K562 (cell line): ENCODE results near the gene PRPF8. TPM values are rescaled to one million over a fixed set of nuclear protein-coding genes. Genes with fewer than 3 reads are reported as not detected.
A peak's percentile ranks its signal among the peaks of the same experiment; 100 is the strongest.

Experiments
- ATAC-seq: fragments of 200-7000 bp; cut with Tn5 transposase; 3 replicates; pipeline ENCODE4 v1.9.1; 2020; ENCODE audit warnings: moderate library complexity
- BruUV-seq: library from RNA; stranded (reverse); fragments of 400-500 nt; replicated peaks from 2 replicates; lab custom pipeline; 2021; lab: Mats Ljungman, UMichigan
- CTCF ChIA-PET: fragments of 300-600 bp; formaldehyde crosslinking; extraction: SDS; loops from one replicate; lab custom pipeline; 2021; ENCODE audit warnings: low intra/inter-chr PET ratio; lab: Yijun Ruan, JAX
- POLR2A ChIA-PET: fragments of 300-600, 350-650 bp; sonication (Branson Sonifier 250); formaldehyde crosslinking; extraction: SDS; loops from one replicate; lab custom pipeline; 2021; ENCODE audit warnings: antibody characterized with exemption, inconsistent platforms; lab: Yijun Ruan, JAX
- DNase-seq, 4 experiments: peaks; one replicate each; pipeline versions ENCODE4 v3.0.0 to v3.0.0-alpha.2; 2011 to 2018; ENCODE audit warnings: low spot score in 3 of 4, mixed read lengths in 3 of 4; ENCODE audit errors: extremely low read depth in 1 of 4
- FAIRE-seq: peaks from 2 replicates; lab custom pipeline; 2011; peaks lifted over from hg19 to GRCh38; lab: Jason Lieb, UNC
- H2AFZ ChIP-seq: 2 replicates; pipeline ENCODE4 v1.6.0; 2011; ENCODE audit warnings: low read depth, low read length, control low read depth, inconsistent platforms
- H3K27ac ChIP-seq: fragments of 200-600 bp; 3 replicates; pipeline ENCODE4 v1.8.0; 2011; ENCODE audit warnings: low read depth, mild to moderate bottlenecking, control low read depth, inconsistent platforms, low read length, moderate library complexity, mixed read lengths; ENCODE audit errors: extremely low read depth
- H3K27me3 ChIP-seq, 2 experiments: fragments of 300-600 bp in 1 of 2; 2 replicates in 1 of 2; 3 replicates in 1 of 2; pipeline versions ENCODE4 v1.6.0 to v1.8.0; 2011; ENCODE audit warnings: inconsistent platforms in 2 of 2, low read length in 2 of 2, mild to moderate bottlenecking in 1 of 2, mixed read lengths in 1 of 2, moderate library complexity in 1 of 2; ENCODE audit not compliant: control insufficient read depth in 2 of 2, insufficient read depth in 2 of 2
- H3K36me3 ChIP-seq: fragments of 300-600 bp; 3 replicates; pipeline ENCODE4 v1.8.0; 2011; ENCODE audit warnings: mild to moderate bottlenecking, low read length, inconsistent platforms; ENCODE audit not compliant: control insufficient read depth, insufficient read depth
- H3K4me1 ChIP-seq, 2 experiments: fragments of 200-600 bp in 1 of 2; replicated peaks in 1 of 2; 2 replicates in 1 of 2; 3 replicates in 1 of 2; pipeline versions ENCODE4 v1.5.1 to v1.8.0; 2011; ENCODE audit warnings: inconsistent platforms in 2 of 2, low read length in 2 of 2, mild to moderate bottlenecking in 1 of 2, mixed read lengths in 1 of 2, moderate library complexity in 1 of 2; ENCODE audit not compliant: control insufficient read depth in 2 of 2, insufficient read depth in 2 of 2
- H3K4me2 ChIP-seq: 2 replicates; pipeline ENCODE4 v1.6.1; 2011; ENCODE audit warnings: low read length, control low read depth, inconsistent platforms, mixed read lengths; ENCODE audit not compliant: insufficient read depth
- H3K4me3 ChIP-seq: fragments of 200-600 bp; sonication (generic), shearing (Covaris generic); 2 replicates; pipeline ENCODE4 v1.5.1; 2016; ENCODE audit warnings: control low read depth, inconsistent platforms
- H3K79me2 ChIP-seq: fragments of 200-600 bp; 3 replicates; pipeline ENCODE4 v1.8.0; 2011; ENCODE audit warnings: low read length, inconsistent platforms; ENCODE audit not compliant: control insufficient read depth, insufficient read depth
- H3K9ac ChIP-seq, 2 experiments: 2 replicates each; pipeline versions ENCODE4 v1.6.0 to v1.6.1; 2011; ENCODE audit warnings: low read depth in 2 of 2, low read length in 2 of 2, control low read depth in 1 of 2, inconsistent platforms in 1 of 2, mild to moderate bottlenecking in 1 of 2, mixed read lengths in 1 of 2; ENCODE audit not compliant: insufficient read depth in 1 of 2
- H3K9me1 ChIP-seq: one replicate; pipeline ENCODE4 v1.6.0; 2011; ENCODE audit warnings: inconsistent platforms, mild to moderate bottlenecking, low read length, moderate library complexity; ENCODE audit not compliant: control insufficient read depth, insufficient read depth
- H3K9me3 ChIP-seq: replicated peaks from 2 replicates; pipeline ENCODE4 v1.5.1; 2011; ENCODE audit warnings: low read depth, low read length, inconsistent platforms; ENCODE audit not compliant: control insufficient read depth, insufficient read depth
- H4K20me1 ChIP-seq: replicated peaks from 2 replicates; pipeline ENCODE4 v1.6.1; 2011; ENCODE audit warnings: low read length, inconsistent platforms, mixed read lengths; ENCODE audit not compliant: control insufficient read depth, insufficient read depth
- ATF6 ChIP-seq: sonication (generic); formaldehyde crosslinking; IDR thresholded peaks from 2 replicates; pipeline ENCODE4 v1.4.0; 2020; ENCODE audit warnings: mild to moderate bottlenecking, missing genetic modification reagents
- ATF7 ChIP-seq: fragments of 450-650 bp; IDR thresholded peaks from 2 replicates; pipeline ENCODE4 v1.7.1; 2014; ENCODE audit warnings: mild to moderate bottlenecking, moderate library complexity
- CBX1 ChIP-seq: sonication (generic); IDR thresholded peaks from 2 replicates; pipeline ENCODE4 v1.6.1; 2016; ENCODE audit warnings: antibody characterized with exemption, low read depth, mild to moderate bottlenecking
- CHCHD3 ChIP-seq: fragments of 250-450 bp; sonication (Bioruptor Pico); IDR thresholded peaks from 2 replicates; pipeline ENCODE4 v2.1.2; 2022; ENCODE audit warnings: mild to moderate bottlenecking
- COPS2 ChIP-seq: fragments of 450-650 bp; conservative IDR thresholded peaks from 2 replicates; pipeline ENCODE4 v1.6.1; 2016; ENCODE audit warnings: mild to moderate bottlenecking, moderate library complexity
- ESRRB ChIP-seq: fragments of 250-450 bp; sonication (Bioruptor Pico); IDR thresholded peaks from 2 replicates; pipeline ENCODE4 v1.5.0; 2020; ENCODE audit warnings: mild to moderate bottlenecking, moderate library complexity, borderline replicate concordance
- FOXJ3 ChIP-seq: sonication (generic); formaldehyde crosslinking; IDR thresholded peaks from 2 replicates; pipeline ENCODE4 v1.4.0; 2020; ENCODE audit warnings: mild to moderate bottlenecking, missing genetic modification reagents
- HDGF ChIP-seq: fragments of 450-650 bp; IDR thresholded peaks from 2 replicates; pipeline ENCODE4 v1.6.1; 2016
- KLF10 ChIP-seq: fragments of 250-450 bp; sonication (Bioruptor Pico); IDR thresholded peaks from 2 replicates; pipeline ENCODE4 v1.6.1; 2021; ENCODE audit warnings: matching md5 sums
- MTA2 ChIP-seq: fragments of 450-650 bp; IDR thresholded peaks from 2 replicates; pipeline ENCODE4 v1.6.1; 2016; ENCODE audit warnings: low read depth
- NELFE ChIP-seq: IDR thresholded peaks from 2 replicates; pipeline ENCODE4 v1.6.1; 2011; ENCODE audit warnings: mild to moderate bottlenecking; ENCODE audit not compliant: insufficient read depth, insufficient read length
- NFE2 ChIP-seq: IDR thresholded peaks from 2 replicates; pipeline ENCODE4 v1.6.1; 2014; ENCODE audit warnings: antibody characterized with exemption, low read depth
- NFIC ChIP-seq: fragments of 450-650 bp; IDR thresholded peaks from 2 replicates; pipeline ENCODE4 v1.6.1; 2017; ENCODE audit warnings: mild to moderate bottlenecking, inconsistent platforms
- NUFIP1 ChIP-seq: fragments of 450-650 bp; IDR thresholded peaks from 2 replicates; pipeline ENCODE4 v1.6.1; 2018; ENCODE audit not compliant: partially characterized antibody
- RCOR1 ChIP-seq, 2 experiments: IDR thresholded peaks; 2 replicates each; pipeline ENCODE4 v1.6.1; 2012; ENCODE audit warnings: low read depth in 2 of 2, low read length in 2 of 2, borderline replicate concordance in 1 of 2, improper control_type of control experiment in 1 of 2
- RUNX1 ChIP-seq: sonication (generic); IDR thresholded peaks from 2 replicates; pipeline ENCODE4 v1.6.1; 2016; ENCODE audit warnings: antibody characterized with exemption, low read depth
- SNAPC5 ChIP-seq: fragments of 250-450 bp; sonication (Bioruptor Pico); IDR thresholded peaks from 2 replicates; pipeline ENCODE4 v1.8.0; 2021; ENCODE audit warnings: moderate library complexity, mild to moderate bottlenecking, inconsistent platforms
- U2AF2 ChIP-seq: fragments of 200-400 bp; formaldehyde crosslinking; optimal IDR thresholded peaks from 2 replicates; pipeline ENCODE3; 2017; ENCODE audit warnings: low read depth, mild to moderate bottlenecking, low read length
- ZBED1 ChIP-seq: IDR thresholded peaks from 2 replicates; pipeline ENCODE4 v1.6.1; 2014
- ZNF134 ChIP-seq: fragments of 250-450 bp; sonication (Bioruptor Pico); conservative IDR thresholded peaks from 2 replicates; pipeline ENCODE4 v1.4.0; 2020
- ZNF140 ChIP-seq: fragments of 250-450 bp; sonication (Bioruptor Pico); IDR thresholded peaks from 2 replicates; pipeline ENCODE4 v1.8.0; 2021; ENCODE audit warnings: moderate library complexity, mild to moderate bottlenecking, inconsistent platforms
- ZNF717 ChIP-seq: fragments of 250-450 bp; sonication (Bioruptor Pico); IDR thresholded peaks from 2 replicates; pipeline ENCODE4 v1.5.0; 2021
- WGBS: fragments of 100-300 bp; shearing (Covaris generic); methylation state at CpG from one replicate; pipeline ENCODE4 v1.1.6; 2016; ENCODE audit warnings: low coverage, mixed read lengths; ENCODE audit not compliant: insufficient coverage; ENCODE audit errors: missing lambda C conversion rate; 5-methylcytosine and 5-hydroxymethylcytosine counted together
- in situ Hi-C: fragments of 300-500 bp; cut with MboI; formaldehyde crosslinking; loops from 4 replicates; pipeline ENCODE4 v1.15.0; 2018; ENCODE audit warnings: inconsistent platforms, mixed read lengths
- intact Hi-C: fragments of 100-400 bp; cut with micrococcal nuclease; formaldehyde crosslinking; loops from 2 replicates; pipeline ENCODE4 v1.14.2; 2022
- polyA plus RNA-seq, 8 experiments: library from polyadenylated mRNA; depleted of rRNA in 4 of 8; stranded (reverse) in 5 of 8; unstranded in 3 of 8; fragments of >200 nt; fragmentation: Nextera tagmentation in 2 of 8; fragmentation: Illumina TruSeq in 1 of 8; extraction: Ambion mirVana in 2 of 8; extraction: Trizol in 1 of 8; gene quantifications; 2 replicates each; pipeline versions ENCODE4 v1.2.1 to v1.2.3, GENCODE V29; 2011 to 2014; ENCODE audit warnings: inconsistent platforms in 1 of 8, missing spikeins in 1 of 8
- total RNA-seq, 7 experiments: library from RNA; depleted of rRNA in 6 of 7; stranded (reverse); fragments of >200 nt in 6 of 7; fragmentation: Illumina TruSeq in 2 of 7; extraction: Trizol in 2 of 7; gene quantifications; 2 replicates each; pipeline versions ENCODE4 v1.2.1 to v1.2.3, GENCODE V29; 2011 to 2021; ENCODE audit warnings: low replicate concordance in 1 of 7
- TF ChIP-seq, protein P1 (sequence below): fragments of 250-450 bp; sonication (Bioruptor Pico); IDR thresholded peaks from 2 replicates; pipeline ENCODE4 v1.5.0; 2021

The PRPF8 gene
- total and polyA plus RNA-seq, 9 of the 15 experiments (the other 6 are each of a cell fraction or from before 2014, with no cell fraction given), result 64.3 to 294 (median 85.9) TPM

GRCh38 chr17:1713160-1713877 lies 28.7 kb upstream of the PRPF8 start:
- WGBS, result 22% methylated on average over 10 of the region's 10 CpGs
- H3K9me1 ChIP-seq, result no peaks in the 10 kb centered on the region
- no peaks in the 10 kb centered on the region for H3K9me3 ChIP-seq
- H2AFZ ChIP-seq, result no peak overlapping the region
- ATAC-seq (no peak), FAIRE-seq (peak; percentile 48), DNase-seq (peak; percentile 38 to 70 (median 46))
- peak overlapping the region; percentile 89 for H3K4me2 ChIP-seq
- peaks cover 37 to 65% of the 10 kb centered on the region in 2 experiments for H3K4me1 ChIP-seq
- peaks cover 25% of the 10 kb centered on the region; the same call in 2 of the 3 replicates for H3K36me3 ChIP-seq
- peak overlapping the region; percentile 70 to 90 for H3K9ac ChIP-seq
- intact Hi-C loops (no loop called here), in situ Hi-C loops (loop anchor here (5.0 to 10.0 kb wide), 2 partner anchors 41 to 321 kb away; partner anchors contain the start of gene DPH1)
- peak overlapping the region; percentile 88 for H3K27ac ChIP-seq
- peak overlapping the region; percentile 85; the same call in 1 of the 2 replicates for H3K4me3 ChIP-seq
- peaks cover 44% of the 10 kb centered on the region for H3K79me2 ChIP-seq
- TSS peak; percentile 53 for BruUV-seq
- CTCF ChIA-PET, result interaction anchor here (1.2 kb wide), 1 partner anchor 152 kb away, joined by 3 read pairs; no protein-coding TSS in a partner anchor
- H3K27me3 ChIP-seq, result no peaks in the 10 kb centered on the region
- H4K20me1 ChIP-seq, result 0 out of 2 replicates have a peak, but pooled peaks cover 3% of the 10 kb centered on the region
- POLR2A ChIA-PET, result interaction anchor here (0.7 to 1.6 kb wide), 8 partner anchors 9 to 99 kb away, joined by 3 to 12 read pairs (median 3); partner anchors contain the start of gene RILP
- TF ChIP-seq RUNX1 (no peak), ESRRB (CRISPR knock-in tag) (no peak), ZNF140 (no peak), ATF7 (no peak), ATF6 (CRISPR knock-in tag) (no peak), ZBED1 (no peak), COPS2 (no peak), ZNF717 (CRISPR knock-in tag) (no peak), CHCHD3 (CRISPR knock-in tag) (no peak), KLF10 (CRISPR knock-in tag) (no peak), NELFE (no peak), RCOR1 (IDR thresholded peaks at IDR 0.05; ENCODE audit: borderline replicate concordance in 1 of 2, low read depth in 2 of 2, low read length in 2 of 2) (peak in 1 of 2 experiments; percentile 70; a peak in 2 of 4 replicates), ZNF134 (no peak), HDGF (0 out of 2 replicates have a peak, but pooled peaks have one; percentile 56), NFIC (no peak), CBX1 (peak; percentile 67; the same call in 1 of the 2 replicates), U2AF2 (no peak), FOXJ3 (CRISPR knock-in tag) (no peak), NFE2 (no peak), MTA2 (no peak), SNAPC5 (CRISPR knock-in tag) (no peak), NUFIP1 (no peak)
- TF ChIP-seq, protein P1, sequence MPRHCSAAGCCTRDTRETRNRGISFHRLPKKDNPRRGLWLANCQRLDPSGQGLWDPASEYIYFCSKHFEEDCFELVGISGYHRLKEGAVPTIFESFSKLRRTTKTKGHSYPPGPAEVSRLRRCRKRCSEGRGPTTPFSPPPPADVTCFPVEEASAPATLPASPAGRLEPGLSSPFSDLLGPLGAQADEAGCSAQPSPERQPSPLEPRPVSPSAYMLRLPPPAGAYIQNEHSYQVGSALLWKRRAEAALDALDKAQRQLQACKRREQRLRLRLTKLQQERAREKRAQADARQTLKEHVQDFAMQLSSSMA (CRISPR knock-in tag), result no peak
